SK-N-SH treated with all-trans-retinoic acid at 6 μM for 48 hours (cell line): ENCODE results near the gene ELP1.
A peak's percentile ranks its signal among the peaks of the same experiment; 100 is the strongest.

ENCODE experiments used
- ATAC-seq: fragments of 200-7000 bp; cut with Tn5 transposase; 3 replicates; pipeline ENCODE4 v1.9.1; 2020; ENCODE audit warnings: mild to moderate bottlenecking, moderate library complexity
- ARNTL ChIP-seq: fragments of 450-650 bp; formaldehyde crosslinking; IDR thresholded peaks from 2 replicates; pipeline ENCODE4 v1.5.0; 2020; ENCODE audit warnings: low read depth, mild to moderate bottlenecking, moderate library complexity, borderline replicate concordance
- BACH2 ChIP-seq: fragments of 250-450 bp; sonication (Bioruptor Pico); IDR thresholded peaks from 2 replicates; pipeline ENCODE4 v1.9.0; 2021; ENCODE audit warnings: mild to moderate bottlenecking, borderline replicate concordance
- CSDC2 ChIP-seq: fragments of 250-450 bp; sonication (Bioruptor Pico); IDR thresholded peaks from 2 replicates; pipeline ENCODE4 v1.5.0; 2020; ENCODE audit warnings: mild to moderate bottlenecking, moderate library complexity
- ESRRG ChIP-seq: fragments of 250-450 bp; sonication (Bioruptor Pico); IDR thresholded peaks from 2 replicates; pipeline ENCODE4 v1.6.1; 2021; ENCODE audit warnings: mild to moderate bottlenecking
- GLIS3 ChIP-seq: fragments of 250-450 bp; sonication (Bioruptor Pico); IDR thresholded peaks from 2 replicates; pipeline ENCODE4 v1.5.0; 2020; ENCODE audit warnings: mild to moderate bottlenecking, moderate library complexity
- ISL1 ChIP-seq: fragments of 250-450 bp; sonication (Bioruptor Pico); IDR thresholded peaks from 2 replicates; pipeline ENCODE4 v2.1.2; 2022; ENCODE audit warnings: mild to moderate bottlenecking, moderate library complexity
- OSR1 ChIP-seq: fragments of 250-450 bp; sonication (Bioruptor Pico); IDR thresholded peaks from 2 replicates; pipeline ENCODE4 v1.8.0; 2022; ENCODE audit warnings: moderate library complexity, mild to moderate bottlenecking, inconsistent platforms
- PPARA ChIP-seq: fragments of 250-450 bp; sonication (Bioruptor Pico); IDR thresholded peaks from 2 replicates; pipeline ENCODE4 v1.5.0; 2020; ENCODE audit warnings: mild to moderate bottlenecking, borderline replicate concordance
- RARB ChIP-seq: fragments of 250-450 bp; sonication (Bioruptor Pico); IDR thresholded peaks from 2 replicates; pipeline ENCODE4 v1.8.0; 2021; ENCODE audit warnings: mild to moderate bottlenecking, moderate library complexity
- SNAI2 ChIP-seq: fragments of 250-450 bp; sonication (Bioruptor Pico); IDR thresholded peaks from 2 replicates; pipeline ENCODE4 v1.5.0; 2020; ENCODE audit warnings: mild to moderate bottlenecking, moderate library complexity
- TCF4 ChIP-seq: fragments of 250-450 bp; sonication (Bioruptor Pico); IDR thresholded peaks from 2 replicates; pipeline ENCODE4 v1.8.0; 2021; ENCODE audit warnings: mild to moderate bottlenecking, moderate library complexity, borderline replicate concordance
- TOX ChIP-seq: fragments of 250-450 bp; sonication (Bioruptor Pico); IDR thresholded peaks from 2 replicates; pipeline ENCODE4 v1.8.0; 2021; ENCODE audit warnings: mild to moderate bottlenecking, moderate library complexity, borderline replicate concordance
- ZC3H10 ChIP-seq: fragments of 250-450 bp; sonication (Bioruptor Pico); IDR thresholded peaks from 2 replicates; pipeline ENCODE4 v1.5.1; 2021; ENCODE audit warnings: mild to moderate bottlenecking, moderate library complexity
- ZFP3 ChIP-seq: fragments of 250-450 bp; sonication (Bioruptor Pico); IDR thresholded peaks from 2 replicates; pipeline ENCODE4 v1.5.0; 2020; ENCODE audit warnings: mild to moderate bottlenecking, moderate library complexity
- ZFP30 ChIP-seq: fragments of 450-650 bp; formaldehyde crosslinking; IDR thresholded peaks from 2 replicates; pipeline ENCODE4 v1.5.0; 2022; ENCODE audit warnings: mild to moderate bottlenecking, moderate library complexity
- ZNF565 ChIP-seq: fragments of 450-650 bp; formaldehyde crosslinking; conservative IDR thresholded peaks from 2 replicates; pipeline ENCODE4 v1.5.0; 2020; ENCODE audit warnings: low read depth, mild to moderate bottlenecking, moderate library complexity
- TF ChIP-seq, protein P1 (sequence below): fragments of 250-450 bp; sonication (Bioruptor Pico); IDR thresholded peaks from 2 replicates; pipeline ENCODE4 v1.5.1; 2020; ENCODE audit warnings: low read depth, mild to moderate bottlenecking, moderate library complexity
- TF ChIP-seq, protein P2 (sequence below): fragments of 250-450 bp; sonication (Bioruptor Pico); IDR thresholded peaks from 2 replicates; pipeline ENCODE4 v1.8.0; 2021; ENCODE audit warnings: low read depth, mild to moderate bottlenecking, moderate library complexity, borderline replicate concordance
- TF ChIP-seq, protein P3 (sequence below): fragments of 250-450 bp; sonication (Bioruptor Pico); IDR thresholded peaks from 2 replicates; pipeline ENCODE4 v1.5.0; 2020; ENCODE audit warnings: mild to moderate bottlenecking, moderate library complexity
- TF ChIP-seq, protein P4 (sequence below): fragments of 250-450 bp; sonication (Bioruptor Pico); IDR thresholded peaks from 2 replicates; pipeline ENCODE4 v1.5.1; 2021; ENCODE audit warnings: mild to moderate bottlenecking, moderate library complexity

The ELP1 gene

DNA sequence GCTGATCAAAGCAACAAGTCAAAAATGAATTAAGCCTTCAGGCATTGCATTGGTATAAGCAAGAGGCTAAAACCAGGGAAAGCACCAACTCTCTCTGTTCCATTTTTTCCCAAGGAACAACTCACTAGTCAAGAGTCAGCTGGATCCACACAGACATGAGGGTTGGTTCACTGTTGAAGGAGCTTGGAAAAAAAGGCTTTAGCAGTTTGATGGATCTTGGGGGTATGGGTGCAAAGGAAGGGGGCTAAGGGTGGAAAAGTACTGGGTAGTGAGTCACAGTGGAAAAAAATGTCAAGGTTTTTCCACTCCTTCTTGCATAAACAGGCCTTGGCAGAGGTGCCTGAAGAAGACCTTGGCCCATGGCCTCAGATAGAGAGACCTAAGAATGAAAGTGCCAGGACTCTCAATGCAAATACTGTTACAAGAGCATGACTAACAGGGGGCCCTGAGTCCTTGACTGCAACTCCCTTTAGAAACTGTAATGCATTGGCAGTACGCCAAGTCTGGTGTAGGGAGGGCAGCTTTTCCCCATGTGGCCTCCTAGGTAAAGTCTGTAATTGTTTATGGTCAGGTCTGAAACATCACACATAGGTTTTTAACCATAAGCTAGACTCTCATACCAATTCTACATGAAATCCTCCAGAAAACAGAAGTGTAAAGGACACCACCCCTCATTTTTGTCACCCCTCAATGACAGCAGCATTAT, 48.1 kb downstream of the ELP1 start:
- TF ChIP-seq PPARA (CRISPR knock-in tag) (no peak), ZFP3 (CRISPR knock-in tag) (no peak), ZNF565 (CRISPR knock-in tag) (no peak), ESRRG (no peak), ZC3H10 (CRISPR knock-in tag) (no peak), TOX (CRISPR knock-in tag) (no peak), ZFP30 (CRISPR knock-in tag) (no peak), GLIS3 (no peak), TCF4 (CRISPR knock-in tag) (no peak), OSR1 (CRISPR knock-in tag) (no peak), BACH2 (CRISPR knock-in tag) (no peak), ISL1 (CRISPR knock-in tag) (no peak)
- TF ChIP-seq, protein P1, sequence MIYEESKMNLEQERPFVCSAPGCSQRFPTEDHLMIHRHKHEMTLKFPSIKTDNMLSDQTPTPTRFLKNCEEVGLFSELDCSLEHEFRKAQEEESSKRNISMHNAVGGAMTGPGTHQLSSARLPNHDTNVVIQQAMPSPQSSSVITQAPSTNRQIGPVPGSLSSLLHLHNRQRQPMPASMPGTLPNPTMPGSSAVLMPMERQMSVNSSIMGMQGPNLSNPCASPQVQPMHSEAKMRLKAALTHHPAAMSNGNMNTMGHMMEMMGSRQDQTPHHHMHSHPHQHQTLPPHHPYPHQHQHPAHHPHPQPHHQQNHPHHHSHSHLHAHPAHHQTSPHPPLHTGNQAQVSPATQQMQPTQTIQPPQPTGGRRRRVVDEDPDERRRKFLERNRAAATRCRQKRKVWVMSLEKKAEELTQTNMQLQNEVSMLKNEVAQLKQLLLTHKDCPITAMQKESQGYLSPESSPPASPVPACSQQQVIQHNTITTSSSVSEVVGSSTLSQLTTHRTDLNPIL (CRISPR knock-in tag) = no peak
- TF ChIP-seq, protein P2, sequence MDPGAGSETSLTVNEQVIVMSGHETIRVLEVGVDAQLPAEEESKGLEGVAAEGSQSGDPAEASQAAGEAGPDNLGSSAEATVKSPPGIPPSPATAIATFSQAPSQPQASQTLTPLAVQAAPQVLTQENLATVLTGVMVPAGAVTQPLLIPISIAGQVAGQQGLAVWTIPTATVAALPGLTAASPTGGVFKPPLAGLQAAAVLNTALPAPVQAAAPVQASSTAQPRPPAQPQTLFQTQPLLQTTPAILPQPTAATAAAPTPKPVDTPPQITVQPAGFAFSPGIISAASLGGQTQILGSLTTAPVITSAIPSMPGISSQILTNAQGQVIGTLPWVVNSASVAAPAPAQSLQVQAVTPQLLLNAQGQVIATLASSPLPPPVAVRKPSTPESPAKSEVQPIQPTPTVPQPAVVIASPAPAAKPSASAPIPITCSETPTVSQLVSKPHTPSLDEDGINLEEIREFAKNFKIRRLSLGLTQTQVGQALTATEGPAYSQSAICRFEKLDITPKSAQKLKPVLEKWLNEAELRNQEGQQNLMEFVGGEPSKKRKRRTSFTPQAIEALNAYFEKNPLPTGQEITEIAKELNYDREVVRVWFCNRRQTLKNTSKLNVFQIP (CRISPR knock-in tag) = no peak
- TF ChIP-seq, protein P3, sequence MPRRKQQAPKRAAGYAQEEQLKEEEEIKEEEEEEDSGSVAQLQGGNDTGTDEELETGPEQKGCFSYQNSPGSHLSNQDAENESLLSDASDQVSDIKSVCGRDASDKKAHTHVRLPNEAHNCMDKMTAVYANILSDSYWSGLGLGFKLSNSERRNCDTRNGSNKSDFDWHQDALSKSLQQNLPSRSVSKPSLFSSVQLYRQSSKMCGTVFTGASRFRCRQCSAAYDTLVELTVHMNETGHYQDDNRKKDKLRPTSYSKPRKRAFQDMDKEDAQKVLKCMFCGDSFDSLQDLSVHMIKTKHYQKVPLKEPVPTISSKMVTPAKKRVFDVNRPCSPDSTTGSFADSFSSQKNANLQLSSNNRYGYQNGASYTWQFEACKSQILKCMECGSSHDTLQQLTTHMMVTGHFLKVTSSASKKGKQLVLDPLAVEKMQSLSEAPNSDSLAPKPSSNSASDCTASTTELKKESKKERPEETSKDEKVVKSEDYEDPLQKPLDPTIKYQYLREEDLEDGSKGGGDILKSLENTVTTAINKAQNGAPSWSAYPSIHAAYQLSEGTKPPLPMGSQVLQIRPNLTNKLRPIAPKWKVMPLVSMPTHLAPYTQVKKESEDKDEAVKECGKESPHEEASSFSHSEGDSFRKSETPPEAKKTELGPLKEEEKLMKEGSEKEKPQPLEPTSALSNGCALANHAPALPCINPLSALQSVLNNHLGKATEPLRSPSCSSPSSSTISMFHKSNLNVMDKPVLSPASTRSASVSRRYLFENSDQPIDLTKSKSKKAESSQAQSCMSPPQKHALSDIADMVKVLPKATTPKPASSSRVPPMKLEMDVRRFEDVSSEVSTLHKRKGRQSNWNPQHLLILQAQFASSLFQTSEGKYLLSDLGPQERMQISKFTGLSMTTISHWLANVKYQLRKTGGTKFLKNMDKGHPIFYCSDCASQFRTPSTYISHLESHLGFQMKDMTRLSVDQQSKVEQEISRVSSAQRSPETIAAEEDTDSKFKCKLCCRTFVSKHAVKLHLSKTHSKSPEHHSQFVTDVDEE (CRISPR knock-in tag) = no peak
- TF ChIP-seq, protein P4, sequence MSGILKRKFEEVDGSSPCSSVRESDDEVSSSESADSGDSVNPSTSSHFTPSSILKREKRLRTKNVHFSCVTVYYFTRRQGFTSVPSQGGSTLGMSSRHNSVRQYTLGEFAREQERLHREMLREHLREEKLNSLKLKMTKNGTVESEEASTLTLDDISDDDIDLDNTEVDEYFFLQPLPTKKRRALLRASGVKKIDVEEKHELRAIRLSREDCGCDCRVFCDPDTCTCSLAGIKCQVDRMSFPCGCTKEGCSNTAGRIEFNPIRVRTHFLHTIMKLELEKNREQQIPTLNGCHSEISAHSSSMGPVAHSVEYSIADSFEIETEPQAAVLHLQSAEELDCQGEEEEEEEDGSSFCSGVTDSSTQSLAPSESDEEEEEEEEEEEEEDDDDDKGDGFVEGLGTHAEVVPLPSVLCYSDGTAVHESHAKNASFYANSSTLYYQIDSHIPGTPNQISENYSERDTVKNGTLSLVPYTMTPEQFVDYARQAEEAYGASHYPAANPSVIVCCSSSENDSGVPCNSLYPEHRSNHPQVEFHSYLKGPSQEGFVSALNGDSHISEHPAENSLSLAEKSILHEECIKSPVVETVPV = no peak
- peak; percentile 48; the same call in 2 of the 3 replicates for ATAC-seq

DNA sequence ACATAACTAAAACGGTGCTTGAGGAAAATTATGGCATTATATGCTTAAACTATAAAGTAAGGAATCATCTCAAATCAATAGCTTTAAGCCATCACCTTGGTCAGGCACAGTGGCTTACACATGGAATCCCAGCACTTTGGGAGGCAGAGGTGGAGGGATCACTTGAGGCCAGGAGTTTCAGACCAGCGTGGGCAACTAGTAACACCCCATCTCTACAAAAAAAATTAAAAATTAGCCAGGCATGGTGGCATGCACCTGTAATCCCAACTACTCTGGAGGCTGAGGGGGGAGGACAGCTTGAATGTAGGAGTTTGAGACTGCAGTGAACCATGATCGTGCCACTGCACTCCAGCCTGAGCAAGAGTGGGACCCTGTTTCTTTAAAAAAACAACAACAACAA, 49.2 kb downstream of the ELP1 start:
- no peak for ATAC-seq
- no peak for TF ChIP-seq SNAI2 (CRISPR knock-in tag)
- TF ChIP-seq TOX (CRISPR knock-in tag) = no peak
- no peak for TF ChIP-seq CSDC2 (CRISPR knock-in tag)
- no peak for TF ChIP-seq ZNF565 (CRISPR knock-in tag)
- TF ChIP-seq, protein P1 (CRISPR knock-in tag) = no peak
- no peak for TF ChIP-seq GLIS3
- no peak for TF ChIP-seq PPARA (CRISPR knock-in tag)
- no peak for TF ChIP-seq ISL1 (CRISPR knock-in tag)
- TF ChIP-seq ZC3H10 (CRISPR knock-in tag) = no peak

DNA sequence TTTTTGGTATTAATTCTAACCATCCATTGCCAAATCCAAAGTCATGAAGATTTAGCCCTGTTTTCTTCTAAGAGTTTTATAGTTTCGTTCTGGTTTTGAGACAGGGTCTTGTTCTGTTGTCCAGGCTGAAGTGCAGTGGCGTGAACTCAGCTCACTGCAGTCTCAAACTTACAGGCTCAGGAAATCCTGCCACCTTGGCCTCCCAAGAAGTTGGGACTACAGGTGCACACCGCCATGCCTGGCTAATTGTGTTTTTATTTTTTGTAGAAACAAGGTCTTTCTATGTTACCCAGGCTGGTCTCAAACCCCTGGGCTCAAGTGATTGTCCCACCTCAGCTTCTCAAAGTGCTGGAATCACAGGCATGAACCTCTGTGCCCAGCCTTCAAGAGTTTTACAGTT, 50.8 kb downstream of the ELP1 start:
- TF ChIP-seq TCF4 (CRISPR knock-in tag) (no peak), ZFP3 (CRISPR knock-in tag) (no peak), CSDC2 (CRISPR knock-in tag) (no peak), ZFP30 (CRISPR knock-in tag) (no peak), RARB (no peak), OSR1 (CRISPR knock-in tag) (no peak), ARNTL (no peak), ESRRG (no peak), SNAI2 (CRISPR knock-in tag) (no peak)
- TF ChIP-seq, protein P2 (CRISPR knock-in tag) = no peak
- TF ChIP-seq, protein P1 (CRISPR knock-in tag) = no peak
- TF ChIP-seq, protein P3 (CRISPR knock-in tag) = no peak
- ATAC-seq = no peak
